MCF 10A (cell line): ENCODE data around the gene IL20RB. TPM values are rescaled to one million over a fixed set of nuclear protein-coding genes. Genes with fewer than 3 reads are reported as not detected.

ENCODE experiments used
- BruUV-seq: library from RNA; stranded (reverse); fragments of 400-500 nt; replicated peaks from 2 replicates; lab custom pipeline; 2021; lab: Mats Ljungman, UMichigan
- CTCF ChIA-PET: fragments of 300-600 bp; sonication (Branson Sonifier 250); formaldehyde crosslinking; extraction: SDS; loops from one replicate; lab custom pipeline; 2021; ENCODE audit warnings: antibody characterized with exemption, inconsistent platforms; lab: Yijun Ruan, JAX
- POLR2A ChIA-PET: fragments of 300-600, 350-650 bp; sonication (Branson Sonifier 250); formaldehyde crosslinking; extraction: SDS; loops from one replicate; lab custom pipeline; 2020; ENCODE audit warnings: antibody characterized with exemption, inconsistent platforms; lab: Yijun Ruan, JAX
- DNase-seq: peaks from one replicate; pipeline ENCODE4 v3.0.0-alpha.2; 2018; ENCODE audit not compliant: unreplicated experiment
- H3K27ac Mint-ChIP-seq: one replicate; pipeline ENCODE4 v1.8.0; 2022; ENCODE audit warnings: mild to moderate bottlenecking, low read depth, mixed read lengths; ENCODE audit not compliant: unreplicated experiment
- H3K27me3 Mint-ChIP-seq: one replicate; pipeline ENCODE4 v1.8.0; 2022; ENCODE audit warnings: mixed read lengths; ENCODE audit not compliant: insufficient read depth, unreplicated experiment
- H3K36me3 Mint-ChIP-seq: one replicate; pipeline ENCODE4 v1.8.0; 2022; ENCODE audit warnings: mild to moderate bottlenecking, moderate library complexity, mixed read lengths; ENCODE audit not compliant: insufficient read depth, unreplicated experiment
- H3K4me1 Mint-ChIP-seq: one replicate; pipeline ENCODE4 v1.8.0; 2022; ENCODE audit warnings: mixed read lengths; ENCODE audit not compliant: insufficient read depth, unreplicated experiment
- H3K4me3 Mint-ChIP-seq: one replicate; pipeline ENCODE4 v1.8.0; 2022; ENCODE audit warnings: mild to moderate bottlenecking, moderate library complexity, mixed read lengths; ENCODE audit not compliant: unreplicated experiment
- H3K9me3 Mint-ChIP-seq: one replicate; pipeline ENCODE4 v1.8.0; 2022; ENCODE audit warnings: mixed read lengths; ENCODE audit not compliant: unreplicated experiment
- intact Hi-C: fragments of 100-400 bp; cut with micrococcal nuclease; formaldehyde crosslinking; loops from 2 replicates; pipeline ENCODE4 v1.14.1; 2022
- total RNA-seq: library from RNA; stranded (reverse); gene quantifications from 2 replicates; pipeline ENCODE4 v1.2.3, GENCODE V29; 2022
- TF ChIP-seq, protein P1 (sequence below): fragments of 200-600 bp; IDR thresholded peaks from one replicate; pipeline ENCODE4 v1.8.0; 2022; ENCODE audit warnings: antibody characterized with exemption, mild to moderate bottlenecking; ENCODE audit not compliant: unreplicated experiment

Gene IL20RB
- total RNA-seq, 1 experiment from 2014 or later = 158 TPM

DNA sequence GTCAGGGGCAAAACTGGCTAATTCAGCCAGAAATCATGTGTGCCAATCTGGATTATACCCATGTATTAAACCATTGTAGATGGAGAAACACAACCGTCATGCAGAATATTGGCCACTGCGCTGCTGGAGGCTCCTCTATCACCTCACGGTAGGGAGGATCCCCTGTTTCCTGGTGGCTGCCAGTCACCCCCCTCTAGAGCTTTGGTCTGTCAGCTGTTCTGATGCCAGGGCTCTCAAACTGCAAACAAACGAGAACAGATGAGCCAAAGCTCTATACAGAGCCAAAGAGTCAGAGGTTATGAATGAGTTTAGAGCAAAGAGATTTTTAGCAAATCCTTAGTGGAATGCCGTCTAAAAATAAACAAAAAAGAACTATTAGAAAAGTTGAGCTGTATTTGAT is 62.5 kb downstream of the IL20RB start:
- H3K27me3 Mint-ChIP-seq = no peaks in the 10 kb centered on the region
- peaks cover 79% of the 10 kb centered on the region for H3K36me3 Mint-ChIP-seq
- BruUV-seq = no TSS peak
- no peaks in the 10 kb centered on the region for H3K9me3 Mint-ChIP-seq
- no peak overlapping the region for H3K27ac Mint-ChIP-seq
- no peaks in the 10 kb centered on the region for H3K4me1 Mint-ChIP-seq
- ChIA-PET CTCF (interaction anchor here (0.7 to 1.9 kb wide), 3 partner anchors 30 to 268 kb away, joined by 3 to 7 read pairs (median 6); partner anchors contain the start of gene STAG1), POLR2A (interaction anchor here (0.6 to 1.8 kb wide), 6 partner anchors 9 to 268 kb away, joined by 3 to 10 read pairs (median 3); partner anchors contain the start of genes IL20RB and STAG1)
- intact Hi-C loops = no loop called here
- no peak for DNase-seq
- no peak overlapping the region for H3K4me3 Mint-ChIP-seq
- TF ChIP-seq, protein P1, sequence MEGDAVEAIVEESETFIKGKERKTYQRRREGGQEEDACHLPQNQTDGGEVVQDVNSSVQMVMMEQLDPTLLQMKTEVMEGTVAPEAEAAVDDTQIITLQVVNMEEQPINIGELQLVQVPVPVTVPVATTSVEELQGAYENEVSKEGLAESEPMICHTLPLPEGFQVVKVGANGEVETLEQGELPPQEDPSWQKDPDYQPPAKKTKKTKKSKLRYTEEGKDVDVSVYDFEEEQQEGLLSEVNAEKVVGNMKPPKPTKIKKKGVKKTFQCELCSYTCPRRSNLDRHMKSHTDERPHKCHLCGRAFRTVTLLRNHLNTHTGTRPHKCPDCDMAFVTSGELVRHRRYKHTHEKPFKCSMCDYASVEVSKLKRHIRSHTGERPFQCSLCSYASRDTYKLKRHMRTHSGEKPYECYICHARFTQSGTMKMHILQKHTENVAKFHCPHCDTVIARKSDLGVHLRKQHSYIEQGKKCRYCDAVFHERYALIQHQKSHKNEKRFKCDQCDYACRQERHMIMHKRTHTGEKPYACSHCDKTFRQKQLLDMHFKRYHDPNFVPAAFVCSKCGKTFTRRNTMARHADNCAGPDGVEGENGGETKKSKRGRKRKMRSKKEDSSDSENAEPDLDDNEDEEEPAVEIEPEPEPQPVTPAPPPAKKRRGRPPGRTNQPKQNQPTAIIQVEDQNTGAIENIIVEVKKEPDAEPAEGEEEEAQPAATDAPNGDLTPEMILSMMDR = no peak

DNA sequence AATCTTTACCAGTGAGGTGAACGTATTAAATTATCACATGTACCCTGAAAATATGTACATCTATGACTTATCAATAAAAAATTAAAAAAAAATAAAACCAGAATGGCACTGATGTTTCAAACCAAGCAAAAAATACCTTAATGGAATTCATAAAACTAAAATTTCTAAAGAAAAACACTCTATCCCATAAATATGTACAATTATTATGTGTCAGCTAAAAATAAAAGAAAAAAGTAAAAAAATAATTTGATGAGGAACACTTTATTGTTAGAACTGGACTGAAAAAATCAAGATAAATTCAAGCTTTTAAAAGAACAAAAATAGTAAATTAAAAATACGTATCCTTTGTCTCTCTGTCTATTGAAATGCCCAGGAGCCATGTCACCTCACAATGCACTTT is 63.1 kb downstream of the IL20RB start:
- peaks cover 80% of the 10 kb centered on the region for H3K36me3 Mint-ChIP-seq
- no peaks in the 10 kb centered on the region for H3K4me1 Mint-ChIP-seq
- ChIA-PET CTCF (interaction anchor here (0.6 to 1.9 kb wide), 2 partner anchors 180 to 269 kb away, joined by 3 to 7 read pairs; partner anchors contain the start of gene STAG1), POLR2A (interaction anchor here (0.7 to 1.8 kb wide), 3 partner anchors 22 to 268 kb away, joined by 3 to 10 read pairs (median 5); partner anchors contain the start of genes IL20RB and STAG1)
- intact Hi-C loops = no loop called here
- H3K4me3 Mint-ChIP-seq = no peak overlapping the region
- TF ChIP-seq, protein P1 = no peak
- H3K27ac Mint-ChIP-seq = peak overlapping the region; percentile 39
- H3K9me3 Mint-ChIP-seq = no peaks in the 10 kb centered on the region
- no TSS peak for BruUV-seq
- DNase-seq = no peak
- H3K27me3 Mint-ChIP-seq = no peaks in the 10 kb centered on the region

DNA sequence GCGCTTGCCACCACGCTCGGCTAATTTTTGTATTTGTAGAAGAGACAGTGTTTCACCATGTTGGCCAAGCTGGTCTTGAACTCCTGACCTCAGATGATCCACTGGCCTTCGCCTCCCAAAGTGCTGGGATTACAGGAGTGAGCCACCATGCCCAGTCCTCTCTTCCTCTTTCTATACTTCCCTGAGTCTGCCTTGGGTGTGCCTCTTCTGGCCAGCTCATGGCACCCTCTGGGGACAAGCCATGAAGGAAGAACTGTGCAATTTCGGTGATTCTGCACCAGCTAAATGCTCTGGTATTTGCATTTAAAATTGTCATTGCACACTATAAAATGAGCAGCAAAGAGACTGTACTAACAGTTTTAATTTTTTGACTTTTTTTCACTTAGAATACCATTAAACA is 66.6 kb downstream of the IL20RB start:
- H3K27me3 Mint-ChIP-seq = no peaks in the 10 kb centered on the region
- TF ChIP-seq, protein P1 = no peak
- no peak for DNase-seq
- intact Hi-C loops = no loop called here
- ChIA-PET POLR2A (interaction anchor here (0.5 kb wide), 1 partner anchor 238 kb away, joined by 3 read pairs; no protein-coding TSS in a partner anchor), CTCF (interaction anchor here (1.4 to 5.4 kb wide), 3 partner anchors 9 to 272 kb away, joined by 4 to 22 read pairs (median 12); no protein-coding TSS in a partner anchor)
- H3K4me1 Mint-ChIP-seq = no peaks in the 10 kb centered on the region
- H3K4me3 Mint-ChIP-seq = no peak overlapping the region
- H3K27ac Mint-ChIP-seq = no peak overlapping the region
- no peaks in the 10 kb centered on the region for H3K9me3 Mint-ChIP-seq
- H3K36me3 Mint-ChIP-seq = peaks cover 93% of the 10 kb centered on the region
- no TSS peak for BruUV-seq

DNA sequence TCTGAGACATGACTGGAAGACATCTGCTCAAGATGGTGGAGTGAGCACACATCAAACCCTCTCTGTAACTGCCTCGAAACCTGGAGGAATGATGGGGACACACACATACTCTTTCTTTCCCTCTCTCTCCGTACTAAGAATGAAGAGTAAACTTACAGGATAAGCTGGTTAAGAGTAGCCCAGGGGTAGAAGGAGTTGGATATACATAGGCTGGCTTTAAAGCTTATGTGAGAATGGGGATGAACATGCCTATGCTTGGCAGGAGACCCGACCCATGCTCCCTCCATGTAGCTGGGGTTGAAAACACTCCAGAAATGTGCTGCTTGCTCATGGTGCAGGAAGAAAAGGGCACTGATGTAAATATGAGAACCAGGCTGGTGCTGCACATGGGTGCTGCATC is 68.9 kb downstream of the IL20RB start:
- BruUV-seq = no TSS peak
- TF ChIP-seq, protein P1 = no peak
- H3K4me1 Mint-ChIP-seq = no peaks in the 10 kb centered on the region
- no peaks in the 10 kb centered on the region for H3K9me3 Mint-ChIP-seq
- intact Hi-C loops = no loop called here
- peaks cover 93% of the 10 kb centered on the region for H3K36me3 Mint-ChIP-seq
- H3K27ac Mint-ChIP-seq = no peak overlapping the region
- no peak overlapping the region for H3K4me3 Mint-ChIP-seq
- POLR2A ChIA-PET = no interaction called here
- CTCF ChIA-PET = interaction anchor here (5.4 kb wide), 1 partner anchor 13 kb away, joined by 22 read pairs; no protein-coding TSS in a partner anchor
- no peaks in the 10 kb centered on the region for H3K27me3 Mint-ChIP-seq
- no peak for DNase-seq
